Osteoblast (primary cell): Measurements from ENCODE around the gene GNAI2. TPM values are rescaled to one million over a fixed set of nuclear protein-coding genes. Genes with fewer than 3 reads are reported as not detected.
"Not testable (repeated sequence)": the region's sequence is repeated elsewhere in the genome, so short reads cannot be mapped to it uniquely, and the experiment has no call there.

Experiments used
- DNase-seq: peaks from one replicate; pipeline ENCODE4 v3.0.0; 2011; ENCODE audit warnings: low spot score, mixed read lengths; ENCODE audit not compliant: insufficient read length; ENCODE audit errors: missing footprints
- H2AFZ ChIP-seq: 2 replicates; pipeline ENCODE4 v1.6.0; 2011; ENCODE audit warnings: mild to moderate bottlenecking, low read length
- H3K27ac ChIP-seq: 2 replicates; pipeline ENCODE4 v1.5.1; 2011; ENCODE audit warnings: mild to moderate bottlenecking, low read depth, low read length, moderate library complexity
- H3K27me3 ChIP-seq: 2 replicates; pipeline ENCODE4 v1.6.0; 2012; ENCODE audit warnings: mild to moderate bottlenecking, control low read depth, inconsistent platforms, low read length, moderate library complexity; ENCODE audit not compliant: insufficient read depth
- H3K36me3 ChIP-seq: 2 replicates; pipeline ENCODE4 v1.5.1; 2011; ENCODE audit warnings: mild to moderate bottlenecking, low read length, control low read depth, moderate library complexity; ENCODE audit not compliant: insufficient read depth
- H3K4me1 ChIP-seq: 2 replicates; pipeline ENCODE4 v1.5.1; 2011; ENCODE audit warnings: mild to moderate bottlenecking, low read length, control low read depth, moderate library complexity; ENCODE audit not compliant: insufficient read depth
- H3K4me2 ChIP-seq: 2 replicates; pipeline ENCODE4 v1.6.0; 2011; ENCODE audit warnings: mild to moderate bottlenecking, low read length; ENCODE audit not compliant: insufficient read depth
- H3K4me3 ChIP-seq: fragments of 200-600 bp; sonication (generic); 3 replicates; pipeline ENCODE4 v1.5.1; 2012; ENCODE audit warnings: mild to moderate bottlenecking, low read length, inconsistent platforms; ENCODE audit not compliant: insufficient read depth
- H3K79me2 ChIP-seq: 2 replicates; pipeline ENCODE4 v1.6.0; 2012; ENCODE audit warnings: mild to moderate bottlenecking, low read length, control low read depth, inconsistent platforms; ENCODE audit not compliant: insufficient read depth
- H3K9me3 ChIP-seq: 2 replicates; pipeline ENCODE4 v1.5.1; 2011; ENCODE audit warnings: low read depth, low read length, control low read depth
- H4K20me1 ChIP-seq: 2 replicates; pipeline ENCODE4 v1.6.0; 2012; ENCODE audit warnings: mild to moderate bottlenecking, low read length, control low read depth; ENCODE audit not compliant: insufficient read depth
- CTCF ChIP-seq: IDR thresholded peaks from 2 replicates; pipeline ENCODE4 v1.5.1; 2011; ENCODE audit warnings: mild to moderate bottlenecking, low read depth, low read length, moderate library complexity; ENCODE audit errors: extremely low read depth
- total RNA-seq: library from RNA; depleted of rRNA; stranded (reverse); fragments of >200 nt; gene quantifications from 2 replicates; pipeline ENCODE4 v1.2.3, GENCODE V29; 2012

The GNAI2 gene
- total RNA-seq, 1 donor, result 223 TPM

- peaks cover 91% of the 10 kb centered on the region for H3K79me2 ChIP-seq
- no peaks in the 10 kb centered on the region for H3K9me3 ChIP-seq
- peaks cover 21% of the 10 kb centered on the region for H3K36me3 ChIP-seq
- H2AFZ ChIP-seq, result no peak overlapping the region
- no peak for TF ChIP-seq CTCF
- H3K27ac ChIP-seq, result peak overlapping the region; percentile 77
- H3K4me3 ChIP-seq, result no peak overlapping the region
- H3K4me2 ChIP-seq, result peak overlapping the region; percentile 67
- peaks cover 69% of the 10 kb centered on the region for H3K4me1 ChIP-seq
- DNase-seq, result no peak
- peaks cover 76% of the 10 kb centered on the region for H4K20me1 ChIP-seq
- H3K27me3 ChIP-seq, result no peaks in the 10 kb centered on the region
Measured at GRCh38 chr3:50242381-50242770, 6.4 kb downstream of the GNAI2 start.

GRCh38 chr3:50242851-50243542 lies 7.0 kb downstream of the GNAI2 start:
- DNase-seq, result peak; percentile 94

GRCh38 chr3:50243543-50243895 lies 7.5 kb downstream of the GNAI2 start:
- no peaks in the 10 kb centered on the region for H3K27me3 ChIP-seq
- H3K4me3 ChIP-seq, result peak overlapping the region; percentile 7
- H3K36me3 ChIP-seq, result peaks cover 21% of the 10 kb centered on the region
- no peaks in the 10 kb centered on the region for H3K9me3 ChIP-seq
- H3K4me2 ChIP-seq, result peak overlapping the region; percentile 67
- no peak for DNase-seq
- peak overlapping the region; percentile 77 for H3K27ac ChIP-seq
- peak overlapping the region; percentile 73 for H2AFZ ChIP-seq
- H4K20me1 ChIP-seq, result peaks cover 74% of the 10 kb centered on the region
- H3K79me2 ChIP-seq, result peaks cover 91% of the 10 kb centered on the region
- H3K4me1 ChIP-seq, result peaks cover 70% of the 10 kb centered on the region
- no peak for TF ChIP-seq CTCF

More at GRCh38 chr3:50242851-50243542, 7.0 kb downstream of the GNAI2 start:
- Histone ChIP-seq H3K36me3 (peaks cover 21% of the 10 kb centered on the region), H3K79me2 (peaks cover 91% of the 10 kb centered on the region), H3K4me1 (peaks cover 69% of the 10 kb centered on the region), H4K20me1 (peaks cover 78% of the 10 kb centered on the region), H3K4me3 (peak overlapping the region; percentile 7), H2AFZ (peak overlapping the region; percentile 73), H3K27ac (peak overlapping the region; percentile 77), H3K27me3 (no peaks in the 10 kb centered on the region), H3K9me3 (no peaks in the 10 kb centered on the region), H3K4me2 (peak overlapping the region; percentile 67)
- TF ChIP-seq CTCF, result no peak

GRCh38 chr3:50244813-50245212 lies 8.8 kb downstream of the GNAI2 start:
- peak overlapping the region; percentile 95 for H3K27ac ChIP-seq
- H3K79me2 ChIP-seq, result peaks cover 91% of the 10 kb centered on the region

More at GRCh38 chr3:50244813-50245212, 8.8 kb downstream of the GNAI2 start:
- H3K9me3 ChIP-seq, H2AFZ ChIP-seq, DNase-seq, H3K4me3 ChIP-seq, H3K27me3 ChIP-seq, H3K4me2 ChIP-seq: not testable (repeated sequence)
- peaks cover 74% of the 10 kb centered on the region for H4K20me1 ChIP-seq
- peaks cover 75% of the 10 kb centered on the region for H3K4me1 ChIP-seq
- peaks cover 11% of the 10 kb centered on the region for H3K36me3 ChIP-seq
